ENCODE data around the gene CDC5L.

DNA sequence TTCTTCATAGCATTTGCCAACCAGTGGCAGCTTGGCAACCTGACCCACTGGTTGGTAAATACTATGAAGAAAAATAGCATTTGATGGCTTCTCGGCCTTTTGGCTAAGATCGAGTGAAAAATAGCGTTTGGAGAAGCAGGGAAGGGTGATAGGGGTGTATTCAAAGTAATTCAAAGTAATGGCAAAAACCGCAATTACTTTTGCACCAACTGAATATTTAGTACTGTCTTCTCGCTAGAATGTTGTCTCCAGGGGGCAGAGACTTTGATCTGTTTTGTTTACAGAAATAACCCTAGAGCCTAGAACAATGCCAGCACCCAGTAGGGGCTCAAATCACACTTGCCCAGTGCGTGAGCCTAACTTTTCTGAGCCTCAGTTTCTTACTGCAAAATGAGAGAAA is 106.1 kb downstream of the CDC5L start:
- TF ChIP-seq POLR2AphosphoS5 (IDR thresholded peaks at IDR 0.05; ENCODE audit: low read depth, low read length) (no peak), SIN3A (IDR thresholded peaks at IDR 0.05; ENCODE audit: borderline replicate concordance, insufficient read depth, low read length) (no peak), TAF1 (IDR thresholded peaks at IDR 0.05; ENCODE audit: borderline replicate concordance, insufficient read depth, low read length) (no peak)
- TF ChIP-seq, protein P1, sequence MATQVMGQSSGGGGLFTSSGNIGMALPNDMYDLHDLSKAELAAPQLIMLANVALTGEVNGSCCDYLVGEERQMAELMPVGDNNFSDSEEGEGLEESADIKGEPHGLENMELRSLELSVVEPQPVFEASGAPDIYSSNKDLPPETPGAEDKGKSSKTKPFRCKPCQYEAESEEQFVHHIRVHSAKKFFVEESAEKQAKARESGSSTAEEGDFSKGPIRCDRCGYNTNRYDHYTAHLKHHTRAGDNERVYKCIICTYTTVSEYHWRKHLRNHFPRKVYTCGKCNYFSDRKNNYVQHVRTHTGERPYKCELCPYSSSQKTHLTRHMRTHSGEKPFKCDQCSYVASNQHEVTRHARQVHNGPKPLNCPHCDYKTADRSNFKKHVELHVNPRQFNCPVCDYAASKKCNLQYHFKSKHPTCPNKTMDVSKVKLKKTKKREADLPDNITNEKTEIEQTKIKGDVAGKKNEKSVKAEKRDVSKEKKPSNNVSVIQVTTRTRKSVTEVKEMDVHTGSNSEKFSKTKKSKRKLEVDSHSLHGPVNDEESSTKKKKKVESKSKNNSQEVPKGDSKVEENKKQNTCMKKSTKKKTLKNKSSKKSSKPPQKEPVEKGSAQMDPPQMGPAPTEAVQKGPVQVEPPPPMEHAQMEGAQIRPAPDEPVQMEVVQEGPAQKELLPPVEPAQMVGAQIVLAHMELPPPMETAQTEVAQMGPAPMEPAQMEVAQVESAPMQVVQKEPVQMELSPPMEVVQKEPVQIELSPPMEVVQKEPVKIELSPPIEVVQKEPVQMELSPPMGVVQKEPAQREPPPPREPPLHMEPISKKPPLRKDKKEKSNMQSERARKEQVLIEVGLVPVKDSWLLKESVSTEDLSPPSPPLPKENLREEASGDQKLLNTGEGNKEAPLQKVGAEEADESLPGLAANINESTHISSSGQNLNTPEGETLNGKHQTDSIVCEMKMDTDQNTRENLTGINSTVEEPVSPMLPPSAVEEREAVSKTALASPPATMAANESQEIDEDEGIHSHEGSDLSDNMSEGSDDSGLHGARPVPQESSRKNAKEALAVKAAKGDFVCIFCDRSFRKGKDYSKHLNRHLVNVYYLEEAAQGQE (IDR thresholded peaks at IDR 0.05; ENCODE audit: insufficient read depth in 1 of 2, low read depth in 2 of 2, low read length in 2 of 2): no peak
